GM20000 (cell line): Measurements from ENCODE around the gene FBRS.
A peak's percentile ranks its signal among the peaks of the same experiment; 100 is the strongest.

ENCODE experiments used
- DNase-seq: peaks from one replicate; pipeline ENCODE4 v3.0.0; 2012; ENCODE audit warnings: low spot score
- CTCF ChIP-seq: IDR thresholded peaks from 2 replicates; pipeline ENCODE4 v1.5.1; 2012; ENCODE audit warnings: mild to moderate bottlenecking, control low read depth; ENCODE audit errors: extremely low read depth, missing control alignments

Gene FBRS

GRCh38 chr16:30662449-30662848 lies 4.2 kb downstream of the FBRS start:
- DNase-seq, result no peak
- TF ChIP-seq CTCF, result no peak

- no peak for TF ChIP-seq CTCF
- no peak for DNase-seq
Measured at GRCh38 chr16:30663038-30663437, 4.8 kb downstream of the FBRS start.

- peak; percentile 30 for DNase-seq
- TF ChIP-seq CTCF, result no peak
Measured at GRCh38 chr16:30663820-30664219, 5.6 kb downstream of the FBRS start.

GRCh38 chr16:30664616-30665109 lies 6.4 kb downstream of the FBRS start:
- no peak for TF ChIP-seq CTCF
- peak; percentile 26 for DNase-seq

GRCh38 chr16:30665155-30665829 lies 7.1 kb downstream of the FBRS start:
- no peak for TF ChIP-seq CTCF
- no peak for DNase-seq

- no peak for TF ChIP-seq CTCF
- no peak for DNase-seq
Measured at GRCh38 chr16:30665830-30666190, 7.6 kb downstream of the FBRS start.

- no peak for TF ChIP-seq CTCF
- no peak for DNase-seq
Measured at GRCh38 chr16:30666681-30667080, 8.4 kb downstream of the FBRS start.
